Gastrocnemius medialis (tissue), 4 donors: ENCODE data around the gene LYRM9. TPM values are rescaled to one million over a fixed set of nuclear protein-coding genes. Genes with fewer than 3 reads are reported as not detected.
A peak's percentile ranks its signal among the peaks of the same experiment; 100 is the strongest.
"Not testable (repeated sequence)": the region's sequence is repeated elsewhere in the genome, so short reads cannot be mapped to it uniquely, and the experiment has no call there.

Experiments used
- ATAC-seq, 2 donors: fragments of 150-250 bp; one replicate each; pipeline ENCODE4 v1.9.1; 2016
- DNase-seq, 2 donors: peaks; one replicate each; pipeline ENCODE4 v3.0.0-alpha.2; 2019
- H3K27ac ChIP-seq, 4 donors: fragments of 200-600 bp; sonication (generic); 1 replicate in 1 of 4; 2 replicates in 3 of 4; pipeline ENCODE4 v1.5.1; 2016 to 2018; ENCODE audit warnings: mild to moderate bottlenecking in 2 of 4, moderate library complexity in 1 of 4
- H3K27me3 ChIP-seq, 3 donors: fragments of 200-600 bp; sonication (generic) in 2 of 3; 1 replicate in 1 of 3; 2 replicates in 2 of 3; pipeline versions ENCODE4 v1.5.1 to v1.6.0; 2016 to 2019; ENCODE audit warnings: mild to moderate bottlenecking in 1 of 3, moderate library complexity in 1 of 3
- H3K36me3 ChIP-seq, 2 donors: fragments of 200-600 bp; sonication (generic) in 1 of 2; one replicate each; pipeline ENCODE4 v1.5.1; 2017 to 2018
- H3K4me1 ChIP-seq, 2 donors: fragments of 200-600 bp; sonication (generic) in 1 of 2; one replicate each; pipeline ENCODE4 v1.5.1; 2016 to 2017; ENCODE audit warnings: mild to moderate bottlenecking in 2 of 2
- H3K4me3 ChIP-seq, 4 donors: fragments of 200-600 bp; sonication (generic) in 3 of 4; 1 replicate in 1 of 4; 2 replicates in 3 of 4; pipeline ENCODE4 v1.5.1; 2016 to 2019; ENCODE audit warnings: mild to moderate bottlenecking in 2 of 4
- H3K9me3 ChIP-seq, 3 donors: fragments of 200-600 bp; sonication (generic) in 2 of 3; 1 replicate in 1 of 3; 2 replicates in 2 of 3; pipeline ENCODE4 v1.5.1; 2016 to 2019
- CTCF ChIP-seq, 5 experiments: fragments of 450-650 bp in 3 of 5; fragments of 200-600 bp in 2 of 5; sonication (generic) in 2 of 5; IDR thresholded peaks in 4 of 5; conservative IDR thresholded peaks in 1 of 5; 1 replicate in 4 of 5; 2 replicates in 1 of 5; pipeline ENCODE4 v1.5.1; 2016 to 2019; ENCODE audit warnings: antibody characterized with exemption in 5 of 5, mild to moderate bottlenecking in 3 of 5, moderate library complexity in 3 of 5
- POLR2A ChIP-seq, 2 donors: fragments of 450-650 bp; IDR thresholded peaks; one replicate each; pipeline ENCODE4 v1.6.1; 2017; ENCODE audit warnings: antibody characterized with exemption in 2 of 2, mild to moderate bottlenecking in 2 of 2, moderate library complexity in 2 of 2
- in situ Hi-C, 4 donors: fragments of 200-750 bp; cut with MboI; loops; one replicate each; pipeline versions ENCODE4 v1.15.0 to v1.8.0; 2017; ENCODE audit warnings: low sequenced_read_pairs in 4 of 4
- intact Hi-C: fragments of 100-400 bp; cut with DNase I; formaldehyde crosslinking; loops from one replicate; pipeline ENCODE4 v1.15.1; 2023; ENCODE audit warnings: low total_unique reads
- total RNA-seq, 4 donors: library from RNA; depleted of rRNA; stranded (reverse); fragments of >200 nt; gene quantifications; one replicate each; pipeline versions ENCODE4 v1.1.0 to v1.2.3, GENCODE V29; 2016

The LYRM9 gene
- total RNA-seq, 4 donors from 2014 or later, result 5.9 to 37.2 (median 9.6) TPM

- Histone ChIP-seq H3K27me3 (no peaks in the 10 kb centered on the region), H3K9me3 (no peaks in the 10 kb centered on the region), H3K4me1 (no peaks in the 10 kb centered on the region), H3K36me3 (no peaks in the 10 kb centered on the region), H3K4me3 (no peak overlapping the region), H3K27ac (no peak overlapping the region)
- ATAC-seq, result no peak
- no peak for DNase-seq
- TF ChIP-seq CTCF (IDR thresholded peaks at IDR 0.05 in 4 of 5, conservative IDR thresholded peaks at IDR 0.05 in 1 of 5) (no peak), POLR2A (IDR thresholded peaks at IDR 0.05) (no peak)
- in situ Hi-C loops, result no loop called here
- intact Hi-C loops, result no loop called here
These were observed 60.3 kb downstream of the LYRM9 start for GRCh38 chr17:27832831-27833230.

- H3K27ac ChIP-seq, H3K9me3 ChIP-seq, in situ Hi-C loops, H3K4me3 ChIP-seq, intact Hi-C loops, H3K27me3 ChIP-seq, DNase-seq, H3K4me1 ChIP-seq, H3K36me3 ChIP-seq: not testable (repeated sequence)
- ATAC-seq, result peak in 1 of 2 donors; percentile 27
These were observed 63.3 kb downstream of the LYRM9 start for GRCh38 chr17:27829888-27830287.

- DNase-seq, result not testable (repeated sequence)
These were observed 63.9 kb downstream of the LYRM9 start for GRCh38 chr17:27829143-27829711.

More at GRCh38 chr17:27829143-27829711, 63.9 kb downstream of the LYRM9 start:
- H3K4me3 ChIP-seq, H3K27ac ChIP-seq, H3K36me3 ChIP-seq, H3K4me1 ChIP-seq, in situ Hi-C loops, ATAC-seq, intact Hi-C loops, H3K27me3 ChIP-seq, H3K9me3 ChIP-seq: not testable (repeated sequence)

Other genes starting within 250 kb of the LYRM9 start
- under 1 TPM in 3 of 4 donors, not detected in 1; 0.07 to 0.68 (median 0.31) TPM for gene NOS2, start 92.8 kb downstream of the LYRM9 start, total RNA-seq
- 10 to 100 TPM in 2 of 4 donors, 1 to 10 TPM in 2; 6.5 to 11.0 (median 9.1) TPM for gene NLK, start 149.3 kb upstream of the LYRM9 start, total RNA-seq